Fibroblast of lung (primary cell): ENCODE results near the gene CEP120.

Experiments
- CTCF ChIP-seq, 2 donors: IDR thresholded peaks in 1 of 2; conservative IDR thresholded peaks in 1 of 2; 1 replicate in 1 of 2; 2 replicates in 1 of 2; pipeline ENCODE4 v1.5.1; 2011 to 2012; ENCODE audit warnings: low read length in 2 of 2, control low read depth in 1 of 2, inconsistent platforms in 1 of 2, low read depth in 1 of 2, mild to moderate bottlenecking in 1 of 2
- EZH2 ChIP-seq: IDR thresholded peaks from 2 replicates; pipeline ENCODE4 v1.5.1; 2012; ENCODE audit warnings: low read length, control low read depth, mild to moderate bottlenecking; ENCODE audit errors: missing control alignments

DNA sequence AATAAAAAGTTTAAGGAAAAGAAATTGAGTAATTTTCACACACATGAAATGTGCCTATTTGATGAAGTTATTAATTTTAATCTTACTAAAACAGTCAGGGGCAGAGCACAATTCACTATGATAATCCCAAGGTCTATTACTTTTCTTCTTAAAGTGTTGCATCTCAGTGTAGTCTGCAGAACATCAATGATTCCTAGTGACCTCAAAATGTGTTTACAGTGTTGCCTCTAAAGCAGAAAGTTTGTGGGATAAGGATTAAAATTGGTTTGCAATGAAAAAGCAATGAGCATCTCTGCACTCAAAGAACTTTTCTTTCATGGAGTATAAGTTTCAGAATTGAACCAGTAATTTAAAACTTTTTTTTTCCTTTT lies 63.0 kb downstream of the CEP120 start:
- TF ChIP-seq EZH2 = no peak
- TF ChIP-seq CTCF (conservative IDR thresholded peaks at IDR 0.05 in 1 of 2, IDR thresholded peaks at IDR 0.05 in 1 of 2; ENCODE audit: low read depth in 1 of 2, low read length in 2 of 2) = no peak
